Measurements from ENCODE around the gene C12orf50.

The C12orf50 gene

DNA sequence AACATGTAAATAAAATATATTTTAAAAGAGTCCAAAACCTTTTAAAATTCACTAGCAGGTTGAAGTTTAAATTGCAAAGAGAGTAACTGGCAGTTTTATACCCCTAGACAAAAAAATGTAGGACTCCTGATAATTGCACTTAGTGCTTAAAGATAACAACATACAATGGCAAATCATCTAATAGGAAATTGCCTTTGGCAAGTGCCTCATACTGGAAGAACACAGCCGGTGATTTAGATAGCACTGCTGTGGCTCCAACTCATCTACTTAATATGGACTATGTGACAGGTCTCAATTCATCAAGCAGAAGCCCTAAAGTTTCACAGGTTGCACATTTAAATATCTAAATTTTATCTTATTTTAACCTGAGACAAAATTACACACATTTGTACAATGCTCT, 13.4 kb downstream of the C12orf50 start:
- Histone ChIP-seq H3K18ac (ENCODE audit: low read length) (no peak overlapping the region), H3K36me3 (ENCODE audit: control insufficient read depth in 1 of 2, insufficient read depth in 2 of 2, low read length in 2 of 2) (peaks cover 0 to 2% of the 10 kb centered on the region in 2 experiments), H3K27ac (ENCODE audit: low read depth, low read length) (no peak overlapping the region), H3K9ac (ENCODE audit: low read length) (no peak overlapping the region), H3K9me3 (ENCODE audit: insufficient read depth, low read depth, low read length) (peaks cover 7% of the 10 kb centered on the region), H2AFZ (ENCODE audit: insufficient read depth, low read length, poor library complexity) (no peak overlapping the region), H3K27me3 (ENCODE audit: insufficient read depth, low read length) (no peaks in the 10 kb centered on the region), H2AK5ac (ENCODE audit: low read length) (no peak overlapping the region), H3K79me2 (ENCODE audit: control insufficient read depth, insufficient read depth, low read length, poor library complexity) (no peaks in the 10 kb centered on the region), H2BK120ac (ENCODE audit: insufficient read depth, low read length, poor library complexity) (no peak overlapping the region), H3K23ac (ENCODE audit: low read length) (no peak overlapping the region), H4K91ac (ENCODE audit: low read depth, low read length) (no peak overlapping the region), H4K12ac (ENCODE audit: low read depth, low read length) (no peak overlapping the region), H2BK5ac (ENCODE audit: low read depth, low read length, poor library complexity) (no peak overlapping the region), H3K4me1 (ENCODE audit: control insufficient read depth in 1 of 2, insufficient read depth in 2 of 2, low read length in 2 of 2) (no peaks in the 10 kb centered on the region), H4K8ac (ENCODE audit: low read depth, low read length) (no peak overlapping the region), H3K4ac (ENCODE audit: low read depth, low read length) (no peak overlapping the region), H3K4me3 (ENCODE audit: low read depth, low read length) (no peak overlapping the region), H3K79me1 (ENCODE audit: low read length) (no peaks in the 10 kb centered on the region), H3K4me2 (ENCODE audit: low read length) (no peak overlapping the region), H3K14ac (ENCODE audit: low read length) (no peak overlapping the region), H2BK12ac (ENCODE audit: low read length) (no peak overlapping the region)
- WGBS (ENCODE audit: extremely low coverage, insufficient coverage, insufficient read length) = no CpG with 5 or more reads among the region's 1 CpG
- no peak for DNase-seq

DNA sequence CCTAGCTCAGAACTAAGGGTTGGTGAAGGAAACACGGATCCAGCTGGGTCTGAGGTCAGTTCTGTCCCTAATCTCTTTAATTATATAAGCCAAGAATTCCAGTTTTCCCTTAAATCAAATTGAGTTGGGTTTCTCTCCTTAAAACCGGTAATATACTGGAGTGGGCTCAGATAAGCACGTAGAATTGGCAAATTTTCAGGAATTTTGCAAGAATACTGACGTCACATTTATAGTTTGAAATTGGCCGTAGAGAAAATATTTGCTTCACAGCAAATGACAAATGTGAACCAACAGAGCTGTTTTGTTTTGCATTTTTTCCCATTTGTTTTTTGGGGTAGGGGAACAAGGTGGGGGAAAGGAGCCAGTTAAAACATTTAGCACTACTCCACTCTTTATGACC, 17.4 kb downstream of the C12orf50 start:
- WGBS (ENCODE audit: extremely low coverage, insufficient coverage, insufficient read length) = no CpG with 5 or more reads among the region's 5 CpGs
- no peak overlapping the region for H2AK5ac ChIP-seq (ENCODE audit: low read length)
- no peak overlapping the region for H2AFZ ChIP-seq (ENCODE audit: insufficient read depth, low read length, poor library complexity)
- no peak overlapping the region for H2BK120ac ChIP-seq (ENCODE audit: insufficient read depth, low read length, poor library complexity)
- no peak overlapping the region for H3K4ac ChIP-seq (ENCODE audit: low read depth, low read length)
- no peak overlapping the region for H3K4me3 ChIP-seq (ENCODE audit: low read depth, low read length)
- H3K9me3 ChIP-seq (ENCODE audit: insufficient read depth, low read depth, low read length) = no peaks in the 10 kb centered on the region
- no peak overlapping the region for H3K4me2 ChIP-seq (ENCODE audit: low read length)
- no peaks in the 10 kb centered on the region for H3K27me3 ChIP-seq (ENCODE audit: insufficient read depth, low read length)
- no peaks in the 10 kb centered on the region for H3K79me1 ChIP-seq (ENCODE audit: low read length)
- no peaks in the 10 kb centered on the region for H3K4me1 ChIP-seq (ENCODE audit: control insufficient read depth in 1 of 2, insufficient read depth in 2 of 2, low read length in 2 of 2)
- H4K91ac ChIP-seq (ENCODE audit: low read depth, low read length) = no peak overlapping the region
- H3K9ac ChIP-seq (ENCODE audit: low read length) = no peak overlapping the region
- H3K79me2 ChIP-seq (ENCODE audit: control insufficient read depth, insufficient read depth, low read length, poor library complexity) = no peaks in the 10 kb centered on the region
- H3K14ac ChIP-seq (ENCODE audit: low read length) = no peak overlapping the region
- H4K8ac ChIP-seq (ENCODE audit: low read depth, low read length) = no peak overlapping the region
- H4K12ac ChIP-seq (ENCODE audit: low read depth, low read length) = no peak overlapping the region
- no peak overlapping the region for H2BK12ac ChIP-seq (ENCODE audit: low read length)
- no peak for DNase-seq
- no peaks in the 10 kb centered on the region for H3K36me3 ChIP-seq (ENCODE audit: control insufficient read depth in 1 of 2, insufficient read depth in 2 of 2, low read length in 2 of 2)
- H3K27ac ChIP-seq (ENCODE audit: low read depth, low read length) = no peak overlapping the region
- no peak overlapping the region for H3K18ac ChIP-seq (ENCODE audit: low read length)
- H2BK5ac ChIP-seq (ENCODE audit: low read depth, low read length, poor library complexity) = no peak overlapping the region
- H3K23ac ChIP-seq (ENCODE audit: low read length) = no peak overlapping the region

DNA sequence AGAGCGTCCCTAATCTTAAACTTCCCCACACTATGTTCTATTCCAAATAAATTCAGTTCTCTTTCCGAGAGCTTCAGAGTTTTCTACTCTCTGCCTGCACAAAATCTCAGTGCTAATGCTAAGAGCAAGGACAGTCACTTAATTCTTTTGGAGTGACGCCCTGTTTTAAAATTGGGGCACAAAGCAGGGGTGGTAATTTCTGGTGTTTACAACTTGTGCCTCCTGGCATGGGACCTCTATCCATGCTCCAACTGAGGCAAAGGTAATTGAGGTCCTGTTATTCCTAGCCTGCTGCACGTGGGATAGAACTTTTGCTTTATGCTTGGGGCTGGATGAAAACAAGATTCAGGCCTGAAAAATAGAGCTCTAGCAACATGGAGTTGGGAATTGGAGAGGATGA, 22.9 kb downstream of the C12orf50 start:
- H4K91ac ChIP-seq (ENCODE audit: low read depth, low read length) = no peak overlapping the region
- H3K27me3 ChIP-seq (ENCODE audit: insufficient read depth, low read length) = no peaks in the 10 kb centered on the region
- H3K4me3 ChIP-seq (ENCODE audit: low read depth, low read length) = no peak overlapping the region
- H2BK120ac ChIP-seq (ENCODE audit: insufficient read depth, low read length, poor library complexity) = no peak overlapping the region
- no peak overlapping the region for H3K4me2 ChIP-seq (ENCODE audit: low read length)
- no peak overlapping the region for H3K27ac ChIP-seq (ENCODE audit: low read depth, low read length)
- H4K8ac ChIP-seq (ENCODE audit: low read depth, low read length) = no peak overlapping the region
- no peak for DNase-seq
- no peak overlapping the region for H3K23ac ChIP-seq (ENCODE audit: low read length)
- H2BK12ac ChIP-seq (ENCODE audit: low read length) = no peak overlapping the region
- 100% methylated on average over 1 of the region's 4 CpGs for WGBS (ENCODE audit: extremely low coverage, insufficient coverage, insufficient read length)
- H3K4me1 ChIP-seq (ENCODE audit: control insufficient read depth in 1 of 2, insufficient read depth in 2 of 2, low read length in 2 of 2) = no peaks in the 10 kb centered on the region
- no peaks in the 10 kb centered on the region for H3K79me2 ChIP-seq (ENCODE audit: control insufficient read depth, insufficient read depth, low read length, poor library complexity)
- no peak overlapping the region for H3K14ac ChIP-seq (ENCODE audit: low read length)
- H3K9me3 ChIP-seq (ENCODE audit: insufficient read depth, low read depth, low read length) = no peaks in the 10 kb centered on the region
- H3K18ac ChIP-seq (ENCODE audit: low read length) = no peak overlapping the region
- no peak overlapping the region for H3K9ac ChIP-seq (ENCODE audit: low read length)
- no peak overlapping the region for H4K12ac ChIP-seq (ENCODE audit: low read depth, low read length)
- no peaks in the 10 kb centered on the region for H3K79me1 ChIP-seq (ENCODE audit: low read length)
- H3K36me3 ChIP-seq (ENCODE audit: control insufficient read depth in 1 of 2, insufficient read depth in 2 of 2, low read length in 2 of 2) = no peaks in the 10 kb centered on the region
- no peak overlapping the region for H2BK5ac ChIP-seq (ENCODE audit: low read depth, low read length, poor library complexity)
- H3K4ac ChIP-seq (ENCODE audit: low read depth, low read length) = no peak overlapping the region
- H2AFZ ChIP-seq (ENCODE audit: insufficient read depth, low read length, poor library complexity) = no peak overlapping the region
- no peak overlapping the region for H2AK5ac ChIP-seq (ENCODE audit: low read length)

DNA sequence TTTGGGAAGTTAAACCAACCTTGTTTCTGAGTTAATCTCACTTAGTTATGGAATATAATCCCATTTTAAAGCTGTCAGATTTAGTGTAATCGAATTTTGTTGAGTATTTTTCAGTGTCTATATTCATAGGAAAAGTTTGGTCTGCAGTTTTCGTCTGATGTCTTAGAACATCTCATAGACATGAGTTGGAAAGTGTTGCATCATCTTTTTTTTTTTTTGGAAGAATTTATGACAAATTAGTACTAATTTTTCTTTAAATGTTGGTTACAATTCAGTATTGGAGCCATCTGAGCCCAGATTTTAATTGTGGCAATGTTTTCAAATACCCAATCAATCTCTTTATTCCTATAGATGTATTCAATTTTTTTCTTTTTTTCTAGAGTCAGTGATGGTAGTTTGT, 27.9 kb downstream of the C12orf50 start:
- Histone ChIP-seq H3K4ac (ENCODE audit: low read depth, low read length) (no peak overlapping the region), H2BK5ac (ENCODE audit: low read depth, low read length, poor library complexity) (no peak overlapping the region), H3K27me3 (ENCODE audit: insufficient read depth, low read length) (no peaks in the 10 kb centered on the region), H4K91ac (ENCODE audit: low read depth, low read length) (no peak overlapping the region), H4K8ac (ENCODE audit: low read depth, low read length) (no peak overlapping the region), H2AK5ac (ENCODE audit: low read length) (no peak overlapping the region), H3K9me3 (ENCODE audit: insufficient read depth, low read depth, low read length) (no peaks in the 10 kb centered on the region), H4K12ac (ENCODE audit: low read depth, low read length) (no peak overlapping the region), H3K36me3 (ENCODE audit: control insufficient read depth in 1 of 2, insufficient read depth in 2 of 2, low read length in 2 of 2) (no peaks in the 10 kb centered on the region), H3K79me1 (ENCODE audit: low read length) (no peaks in the 10 kb centered on the region), H3K23ac (ENCODE audit: low read length) (no peak overlapping the region), H3K4me2 (ENCODE audit: low read length) (no peak overlapping the region), H3K79me2 (ENCODE audit: control insufficient read depth, insufficient read depth, low read length, poor library complexity) (no peaks in the 10 kb centered on the region), H3K4me3 (ENCODE audit: low read depth, low read length) (no peak overlapping the region), H3K27ac (ENCODE audit: low read depth, low read length) (no peak overlapping the region), H3K18ac (ENCODE audit: low read length) (no peak overlapping the region), H3K14ac (ENCODE audit: low read length) (no peak overlapping the region), H2AFZ (ENCODE audit: insufficient read depth, low read length, poor library complexity) (no peak overlapping the region), H2BK12ac (ENCODE audit: low read length) (no peak overlapping the region), H2BK120ac (ENCODE audit: insufficient read depth, low read length, poor library complexity) (no peak overlapping the region), H3K9ac (ENCODE audit: low read length) (no peak overlapping the region), H3K4me1 (ENCODE audit: control insufficient read depth in 1 of 2, insufficient read depth in 2 of 2, low read length in 2 of 2) (no peaks in the 10 kb centered on the region)
- WGBS (ENCODE audit: extremely low coverage, insufficient coverage, insufficient read length) = no CpG with 5 or more reads among the region's 2 CpGs
- no peak for DNase-seq
